IMR-90 (cell line): ENCODE measurements around the gene PCNX2.

Experiments
- BHLHE40 ChIP-seq: fragments of 150-350 bp; IDR thresholded peaks from 2 replicates; pipeline ENCODE4 v1.6.1; 2016; ENCODE audit warnings: mild to moderate bottlenecking, low read depth, low read length
- CEBPB ChIP-seq: IDR thresholded peaks from 2 replicates; pipeline ENCODE4 v1.6.1; 2012; ENCODE audit warnings: low read depth, low read length, improper control_type of control experiment
- CHD1 ChIP-seq: IDR thresholded peaks from 2 replicates; pipeline ENCODE4 v1.6.1; 2012; ENCODE audit warnings: low read depth, low read length, improper control_type of control experiment
- CTCF ChIP-seq: conservative IDR thresholded peaks from 2 replicates; pipeline ENCODE4 v1.5.1; 2012; ENCODE audit warnings: mild to moderate bottlenecking, low read depth, low read length, improper control_type of control experiment
- ELK1 ChIP-seq: fragments of 150-350 bp; IDR thresholded peaks from 2 replicates; pipeline ENCODE4 v1.6.1; 2016; ENCODE audit warnings: low read depth, mild to moderate bottlenecking, low read length, moderate library complexity, borderline replicate concordance
- FOS ChIP-seq: fragments of 150-350 bp; IDR thresholded peaks from 2 replicates; pipeline ENCODE4 v1.6.1; 2016; ENCODE audit warnings: low read depth, low read length
- MAFK ChIP-seq: IDR thresholded peaks from 2 replicates; pipeline ENCODE4 v1.6.1; 2012; ENCODE audit warnings: low read depth, low read length, improper control_type of control experiment
- MAZ ChIP-seq: IDR thresholded peaks from 2 replicates; pipeline ENCODE4 v1.6.1; 2012; ENCODE audit warnings: low read depth, mild to moderate bottlenecking, low read length, improper control_type of control experiment, moderate library complexity, borderline replicate concordance
- POLR2A ChIP-seq: IDR thresholded peaks from 2 replicates; pipeline ENCODE4 v1.6.1; 2012; ENCODE audit warnings: mild to moderate bottlenecking, low read depth, low read length
- RAD21 ChIP-seq: IDR thresholded peaks from 2 replicates; pipeline ENCODE4 v1.6.1; 2012; ENCODE audit warnings: low read length, improper control_type of control experiment
- RCOR1 ChIP-seq: IDR thresholded peaks from 2 replicates; pipeline ENCODE4 v1.6.1; 2012; ENCODE audit warnings: mild to moderate bottlenecking, low read length, improper control_type of control experiment; ENCODE audit not compliant: insufficient replicate concordance
- SMC3 ChIP-seq: fragments of 150-350 bp; IDR thresholded peaks from 2 replicates; pipeline ENCODE4 v1.6.1; 2016; ENCODE audit warnings: low read depth, mild to moderate bottlenecking, antibody characterized with exemption, low read length, moderate library complexity
- USF2 ChIP-seq: fragments of 150-350 bp; IDR thresholded peaks from 2 replicates; pipeline ENCODE4 v1.6.1; 2017; ENCODE audit warnings: mild to moderate bottlenecking, antibody characterized with exemption, low read length, low read depth

- no peak for TF ChIP-seq POLR2A
- no peak for TF ChIP-seq CTCF
- TF ChIP-seq BHLHE40, result no peak
- no peak for TF ChIP-seq RAD21
- no peak for TF ChIP-seq FOS
- no peak for TF ChIP-seq CHD1
- TF ChIP-seq USF2, result no peak
- no peak for TF ChIP-seq CEBPB
- no peak for TF ChIP-seq MAZ
- TF ChIP-seq SMC3, result no peak
- TF ChIP-seq MAFK, result no peak
- no peak for TF ChIP-seq RCOR1
- no peak for TF ChIP-seq ELK1
Observed at GRCh38 chr1:233166896-233167295, 128.6 kb downstream of the PCNX2 start.
